ENCODE results near the gene GP5.

Gene GP5

DNA sequence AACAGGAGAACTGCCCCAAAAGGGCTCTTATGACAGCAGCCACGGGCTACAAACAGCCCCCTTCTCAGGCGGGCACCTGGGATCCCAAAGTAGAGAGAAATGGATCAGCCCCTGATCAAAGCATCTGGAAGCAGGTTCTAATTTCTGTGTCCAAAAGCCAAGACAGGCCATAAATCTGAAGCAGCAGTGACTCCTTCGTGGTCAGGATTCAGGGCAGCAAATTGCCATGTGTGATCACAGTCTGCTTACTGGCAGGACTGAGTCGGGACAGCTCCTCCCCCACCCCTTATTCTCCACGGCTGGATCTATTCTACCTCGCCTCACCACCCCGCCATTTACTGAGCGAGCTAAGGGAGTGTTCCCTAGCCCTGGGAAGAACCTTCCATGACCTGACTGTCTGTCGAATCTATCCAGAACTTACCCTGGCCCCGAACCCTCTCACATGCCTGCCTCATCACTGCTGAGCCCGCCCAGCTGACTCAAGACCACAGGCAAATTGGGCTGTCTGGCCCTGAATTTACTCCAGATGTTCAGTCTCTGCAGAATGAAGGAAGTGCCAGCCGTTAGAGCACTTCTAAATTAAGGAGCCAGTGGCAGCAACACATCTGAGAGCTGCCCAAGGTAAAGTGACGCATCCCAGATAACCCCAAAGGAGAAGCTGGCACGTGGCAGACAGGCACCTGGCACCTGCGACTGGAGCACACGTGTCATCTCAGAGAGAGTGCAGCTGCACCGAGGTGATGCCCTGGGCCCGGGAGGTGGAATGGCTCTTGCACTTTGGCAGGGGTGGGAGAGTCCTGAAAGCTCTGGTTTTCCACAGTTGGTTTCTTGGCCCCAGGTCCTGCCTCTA is 30.8 kb downstream of the GP5 start:
- H3K4me3 Mint-ChIP-seq: no peak overlapping the region
- peaks cover 74% of the 10 kb centered on the region for H3K27me3 Mint-ChIP-seq (ENCODE audit: low read depth)
- TF ChIP-seq, protein P1, sequence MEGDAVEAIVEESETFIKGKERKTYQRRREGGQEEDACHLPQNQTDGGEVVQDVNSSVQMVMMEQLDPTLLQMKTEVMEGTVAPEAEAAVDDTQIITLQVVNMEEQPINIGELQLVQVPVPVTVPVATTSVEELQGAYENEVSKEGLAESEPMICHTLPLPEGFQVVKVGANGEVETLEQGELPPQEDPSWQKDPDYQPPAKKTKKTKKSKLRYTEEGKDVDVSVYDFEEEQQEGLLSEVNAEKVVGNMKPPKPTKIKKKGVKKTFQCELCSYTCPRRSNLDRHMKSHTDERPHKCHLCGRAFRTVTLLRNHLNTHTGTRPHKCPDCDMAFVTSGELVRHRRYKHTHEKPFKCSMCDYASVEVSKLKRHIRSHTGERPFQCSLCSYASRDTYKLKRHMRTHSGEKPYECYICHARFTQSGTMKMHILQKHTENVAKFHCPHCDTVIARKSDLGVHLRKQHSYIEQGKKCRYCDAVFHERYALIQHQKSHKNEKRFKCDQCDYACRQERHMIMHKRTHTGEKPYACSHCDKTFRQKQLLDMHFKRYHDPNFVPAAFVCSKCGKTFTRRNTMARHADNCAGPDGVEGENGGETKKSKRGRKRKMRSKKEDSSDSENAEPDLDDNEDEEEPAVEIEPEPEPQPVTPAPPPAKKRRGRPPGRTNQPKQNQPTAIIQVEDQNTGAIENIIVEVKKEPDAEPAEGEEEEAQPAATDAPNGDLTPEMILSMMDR (IDR thresholded peaks at IDR 0.05; ENCODE audit: unreplicated experiment in 3 of 3): no peak
- peaks cover 28% of the 10 kb centered on the region for H3K4me1 Mint-ChIP-seq
- no peaks in the 10 kb centered on the region for H3K9me3 Mint-ChIP-seq
- no peak overlapping the region for H3K27ac Mint-ChIP-seq
- H3K36me3 Mint-ChIP-seq (ENCODE audit: low read depth): no peaks in the 10 kb centered on the region

DNA sequence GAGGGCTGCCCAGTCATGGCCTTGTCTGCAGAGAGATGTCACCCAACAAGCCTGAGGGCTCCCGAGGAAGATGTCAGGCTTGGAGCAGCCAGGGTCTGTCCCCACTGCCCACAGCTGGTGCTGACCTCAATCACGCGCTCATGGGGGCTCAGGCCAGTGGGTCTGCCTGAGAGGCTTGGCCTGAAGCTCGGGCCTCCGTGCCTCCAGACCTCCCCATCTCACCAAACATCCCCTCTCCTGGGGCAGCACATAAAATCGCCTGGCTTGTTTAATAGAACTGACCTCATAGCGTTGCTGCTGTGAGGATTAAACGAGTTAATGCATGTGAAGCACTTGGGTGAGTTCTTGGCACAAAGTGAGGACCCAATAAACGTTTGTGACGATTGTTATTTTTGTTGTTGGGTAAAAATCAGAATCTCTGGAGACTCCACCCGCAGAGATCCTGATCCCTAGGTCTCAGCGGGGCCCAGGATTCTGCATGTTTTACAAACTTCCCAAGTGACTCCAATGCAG is 33.0 kb downstream of the GP5 start:
- H3K4me1 Mint-ChIP-seq: peaks cover 29% of the 10 kb centered on the region

DNA sequence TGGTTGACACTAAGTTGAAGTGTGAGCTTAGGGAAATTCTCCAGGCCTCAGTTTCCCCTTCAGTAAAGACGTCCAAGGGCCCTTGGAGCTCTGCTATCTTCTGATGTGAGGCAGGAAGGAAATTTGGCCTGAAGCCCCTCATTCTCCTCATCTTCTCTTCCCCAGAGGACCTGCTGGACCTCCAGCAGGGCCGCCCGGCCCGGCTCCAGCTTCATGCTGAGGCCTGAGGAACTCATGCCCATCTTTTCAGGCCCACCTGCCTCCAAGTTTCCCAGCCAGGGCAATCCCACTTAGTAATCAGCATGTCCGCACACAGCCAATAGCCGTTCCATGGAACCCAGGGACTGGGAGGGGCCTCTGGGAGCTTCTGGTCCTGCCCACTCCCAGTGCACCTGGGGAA is 33.5 kb downstream of the GP5 start:
- TF ChIP-seq, protein P1 (IDR thresholded peaks at IDR 0.05; ENCODE audit: unreplicated experiment in 3 of 3): no peak
- Mint-ChIP-seq H3K27me3 (ENCODE audit: low read depth) (peaks cover 67% of the 10 kb centered on the region), H3K4me3 (no peak overlapping the region)

More for the DNA sequence above, 33.0 kb downstream of the GP5 start:
- no peak overlapping the region for H3K4me3 Mint-ChIP-seq
- H3K36me3 Mint-ChIP-seq (ENCODE audit: low read depth): no peaks in the 10 kb centered on the region
- TF ChIP-seq, protein P1 (IDR thresholded peaks at IDR 0.05; ENCODE audit: unreplicated experiment in 3 of 3): no peak
- H3K9me3 Mint-ChIP-seq: no peaks in the 10 kb centered on the region
- H3K27ac Mint-ChIP-seq: no peak overlapping the region
- peaks cover 71% of the 10 kb centered on the region for H3K27me3 Mint-ChIP-seq (ENCODE audit: low read depth)

DNA sequence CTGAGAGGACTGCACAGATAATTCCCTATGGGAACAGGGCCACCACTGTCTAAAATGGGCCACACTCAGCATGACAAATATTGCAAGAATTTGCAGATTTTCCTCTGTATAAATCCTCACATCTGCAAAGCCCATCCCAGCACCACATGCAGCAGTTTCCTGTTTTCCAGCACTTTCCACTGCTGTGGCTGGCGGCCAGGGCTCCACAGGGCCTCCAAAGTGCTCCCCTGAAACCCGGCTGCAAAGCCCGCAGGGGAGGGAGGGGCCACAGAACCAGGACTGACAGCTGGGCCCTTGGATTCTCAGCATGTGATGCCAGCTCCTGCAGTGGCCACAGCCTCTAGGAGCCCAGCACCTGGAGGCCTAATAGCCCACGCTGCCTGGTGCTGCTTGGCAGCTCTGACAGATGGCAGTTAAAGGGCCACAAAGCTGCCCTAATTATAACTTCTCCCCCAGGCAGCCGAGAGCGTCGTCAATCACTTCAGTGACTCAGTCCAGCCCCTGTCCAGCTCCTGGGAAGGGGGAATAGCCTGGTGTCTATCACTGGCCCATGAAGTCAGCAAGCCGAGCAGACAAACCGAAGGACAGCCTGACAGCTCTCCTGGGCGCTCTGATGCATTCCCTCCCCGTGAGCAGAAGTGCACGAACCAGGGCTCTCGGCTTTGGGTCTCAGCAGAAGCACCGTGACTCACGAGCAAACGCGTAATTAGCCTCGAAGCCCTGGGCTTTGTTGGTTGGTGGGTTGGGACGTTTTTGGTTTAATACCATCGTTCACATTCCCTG is 34.2 kb downstream of the GP5 start:
- H3K9me3 Mint-ChIP-seq: no peaks in the 10 kb centered on the region
- H3K36me3 Mint-ChIP-seq (ENCODE audit: low read depth): no peaks in the 10 kb centered on the region
- no peak overlapping the region for H3K4me3 Mint-ChIP-seq
- H3K27ac Mint-ChIP-seq: no peak overlapping the region
- H3K4me1 Mint-ChIP-seq: peaks cover 25% of the 10 kb centered on the region
- TF ChIP-seq, protein P1 (IDR thresholded peaks at IDR 0.05; ENCODE audit: unreplicated experiment in 3 of 3): no peak
- H3K27me3 Mint-ChIP-seq (ENCODE audit: low read depth): peaks cover 61% of the 10 kb centered on the region

More for the DNA sequence above, 33.5 kb downstream of the GP5 start:
- Mint-ChIP-seq H3K27ac (no peak overlapping the region), H3K4me1 (peaks cover 29% of the 10 kb centered on the region), H3K36me3 (ENCODE audit: low read depth) (no peaks in the 10 kb centered on the region), H3K9me3 (no peaks in the 10 kb centered on the region)

DNA sequence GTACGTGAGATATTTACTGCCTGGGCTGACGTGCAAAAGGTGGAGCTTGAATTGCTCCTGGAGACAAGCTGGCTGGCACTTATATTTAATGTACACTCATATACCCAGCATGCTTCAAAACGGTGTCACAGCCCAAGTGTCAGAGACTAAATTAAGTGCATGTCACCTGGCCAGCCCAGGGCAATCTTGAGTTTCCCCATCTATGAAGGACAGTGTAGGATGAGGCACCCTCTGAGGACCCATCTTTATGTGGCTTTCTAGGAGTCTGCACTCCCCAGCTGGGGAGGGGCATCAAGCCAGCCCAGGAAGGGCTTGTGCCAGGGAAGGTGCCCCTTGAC is 34.8 kb downstream of the GP5 start:
- peaks cover 23% of the 10 kb centered on the region for H3K4me1 Mint-ChIP-seq
- H3K9me3 Mint-ChIP-seq: no peaks in the 10 kb centered on the region
- H3K27ac Mint-ChIP-seq: no peak overlapping the region
- no peaks in the 10 kb centered on the region for H3K36me3 Mint-ChIP-seq (ENCODE audit: low read depth)
- H3K27me3 Mint-ChIP-seq (ENCODE audit: low read depth): peaks cover 59% of the 10 kb centered on the region
- TF ChIP-seq, protein P1 (IDR thresholded peaks at IDR 0.05; ENCODE audit: unreplicated experiment in 3 of 3): no peak
- no peak overlapping the region for H3K4me3 Mint-ChIP-seq
